NCI-H128 (cell line): Measurements from ENCODE around the gene KRTAP5-4.
"Not testable (repeated sequence)": the region's sequence is repeated elsewhere in the genome, so short reads cannot be mapped to it uniquely, and the experiment has no call there.

Experiments
- DNase-seq: peaks from one replicate; lab custom pipeline; 2025; ENCODE audit not compliant: unreplicated experiment; lab: John Stamatoyannopoulos, UW

Gene KRTAP5-4

GRCh38 chr11:1604181-1604580, 17.8 kb downstream of the KRTAP5-4 start:
- no peak for DNase-seq

- no peak for DNase-seq
These were observed 18.3 kb downstream of the KRTAP5-4 start for GRCh38 chr11:1603629-1604028.

- not testable (repeated sequence) for DNase-seq
These were observed 20.3 kb downstream of the KRTAP5-4 start for GRCh38 chr11:1601663-1602062.

GRCh38 chr11:1600626-1601025, 21.3 kb downstream of the KRTAP5-4 start:
- no peak for DNase-seq

- DNase-seq, result no peak
These were observed 23.1 kb downstream of the KRTAP5-4 start for GRCh38 chr11:1598816-1599215.

GRCh38 chr11:1598406-1598805, 23.5 kb downstream of the KRTAP5-4 start:
- DNase-seq, result not testable (repeated sequence)

GRCh38 chr11:1597994-1598380, 24.0 kb downstream of the KRTAP5-4 start, which contains the start of gene KRTAP5-2:
Gene KRTAP5-2, minus strand, starts transcription at chr11:1598294. Its CDS starts 44 bp downstream, at chr11:1598250.
- no peak for DNase-seq

- DNase-seq, result no peak
These were observed 24.5 kb downstream of the KRTAP5-4 start for GRCh38 chr11:1597331-1597993.

GRCh38 chr11:1596576-1597121, 25.3 kb downstream of the KRTAP5-4 start:
- DNase-seq, result not testable (repeated sequence)

GRCh38 chr11:1595994-1596575, 25.9 kb downstream of the KRTAP5-4 start:
- DNase-seq, result not testable (repeated sequence)

- no peak for DNase-seq
These were observed 29.3 kb downstream of the KRTAP5-4 start for GRCh38 chr11:1592628-1593027.

GRCh38 chr11:1589996-1590395, 31.9 kb downstream of the KRTAP5-4 start:
- DNase-seq, result no peak

GRCh38 chr11:1589191-1589963, 32.6 kb downstream of the KRTAP5-4 start:
- DNase-seq, result not testable (repeated sequence)

GRCh38 chr11:1586699-1587098, 35.2 kb downstream of the KRTAP5-4 start:
- DNase-seq, result no peak

GRCh38 chr11:1584661-1585370, 37.1 kb downstream of the KRTAP5-4 start, which contains the start of gene KRTAP5-1:
Gene KRTAP5-1, minus strand, starts transcription at chr11:1585283. Its CDS starts 34 bp downstream, at chr11:1585249.
- DNase-seq, result not testable (repeated sequence)

GRCh38 chr11:1582909-1583308, 39.0 kb downstream of the KRTAP5-4 start:
- not testable (repeated sequence) for DNase-seq

- no peak for DNase-seq
These were observed 40.0 kb downstream of the KRTAP5-4 start for GRCh38 chr11:1581976-1582375.

- no peak for DNase-seq
These were observed 45.1 kb downstream of the KRTAP5-4 start for GRCh38 chr11:1576825-1577224.

GRCh38 chr11:1575756-1576155, 46.2 kb downstream of the KRTAP5-4 start:
- DNase-seq, result not testable (repeated sequence)

- DNase-seq, result no peak
These were observed 47.0 kb downstream of the KRTAP5-4 start for GRCh38 chr11:1574933-1575242.
